Effector CD4-positive, alpha-beta T cell (primary cell): ENCODE results near the gene VRK2.
"Not testable (repeated sequence)": the region's sequence is repeated elsewhere in the genome, so short reads cannot be mapped to it uniquely, and the experiment has no call there.

Experiments used
- DNase-seq: peaks from one replicate; pipeline ENCODE4 v3.0.0-alpha.2; 2020

VRK2 gene

GRCh38 chr2:58170334-58170933 is 123.8 kb downstream of the VRK2 start:
- DNase-seq = not testable (repeated sequence)

GRCh38 chr2:58171831-58172230 is 125.2 kb downstream of the VRK2 start:
- not testable (repeated sequence) for DNase-seq

- not testable (repeated sequence) for DNase-seq
Measured at GRCh38 chr2:58177187-58177586, 130.6 kb downstream of the VRK2 start.

GRCh38 chr2:58180175-58180574 is 133.6 kb downstream of the VRK2 start:
- DNase-seq = not testable (repeated sequence)

GRCh38 chr2:58180635-58181034 is 134.0 kb downstream of the VRK2 start:
- DNase-seq = no peak

- no peak for DNase-seq
Measured at GRCh38 chr2:58182527-58182926, 135.9 kb downstream of the VRK2 start.

- DNase-seq = no peak
Measured at GRCh38 chr2:58186501-58186900, 139.9 kb downstream of the VRK2 start.

GRCh38 chr2:58187022-58187421 is 140.4 kb downstream of the VRK2 start:
- not testable (repeated sequence) for DNase-seq

- no peak for DNase-seq
Measured at GRCh38 chr2:58194458-58194857, 147.9 kb downstream of the VRK2 start.

- DNase-seq = no peak
Measured at GRCh38 chr2:58195662-58196061, 149.1 kb downstream of the VRK2 start.

- DNase-seq = no peak
Measured at GRCh38 chr2:58197894-58198293, 151.3 kb downstream of the VRK2 start.

- DNase-seq = no peak
Measured at GRCh38 chr2:58202404-58202803, 155.8 kb downstream of the VRK2 start.

GRCh38 chr2:58203018-58203417 is 156.4 kb downstream of the VRK2 start:
- DNase-seq = no peak

- no peak for DNase-seq
Measured at GRCh38 chr2:58204195-58204959, 157.8 kb downstream of the VRK2 start.

GRCh38 chr2:58206785-58207184 is 160.2 kb downstream of the VRK2 start:
- no peak for DNase-seq

- no peak for DNase-seq
Measured at GRCh38 chr2:58207189-58207588, 160.6 kb downstream of the VRK2 start.
